Measurements from ENCODE around the gene DISP2. TPM values are rescaled to one million over a fixed set of nuclear protein-coding genes. Genes with fewer than 3 reads are reported as not detected.

The DISP2 gene
- total and polyA plus RNA-seq, 4 donors: under 0.01 to 0.23 (median under 0.01) TPM; not detected in 1

DNA sequence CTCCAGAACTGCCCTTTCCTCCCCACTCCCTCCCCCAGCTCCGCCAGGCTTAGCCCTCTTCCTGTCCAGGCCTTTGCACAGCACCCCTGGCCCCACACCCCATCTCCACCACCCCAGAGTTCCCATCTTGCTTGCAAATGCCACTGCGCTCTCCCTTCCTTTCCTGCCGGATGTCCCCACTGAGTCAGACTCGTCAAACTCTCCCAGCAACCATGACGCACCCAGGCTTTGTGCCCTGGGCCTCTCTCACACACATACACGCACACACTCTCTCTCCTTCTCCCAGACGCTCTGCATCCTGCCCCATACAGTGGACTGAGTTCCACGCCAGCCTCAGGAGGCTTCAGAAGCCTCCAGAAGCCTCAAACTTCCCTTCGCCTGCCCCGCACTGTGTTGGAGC is 14.5 kb upstream of the DISP2 start:
- TF ChIP-seq, protein P1, sequence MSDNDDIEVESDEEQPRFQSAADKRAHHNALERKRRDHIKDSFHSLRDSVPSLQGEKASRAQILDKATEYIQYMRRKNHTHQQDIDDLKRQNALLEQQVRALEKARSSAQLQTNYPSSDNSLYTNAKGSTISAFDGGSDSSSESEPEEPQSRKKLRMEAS (IDR thresholded peaks at IDR 0.05): no peak
- no peak for TF ChIP-seq RAD21 (IDR thresholded peaks at IDR 0.05)
- TF ChIP-seq GABPA (IDR thresholded peaks at IDR 0.05 in 1 of 2, conservative IDR thresholded peaks at IDR 0.05 in 1 of 2): no peak
- TF ChIP-seq, protein P2, sequence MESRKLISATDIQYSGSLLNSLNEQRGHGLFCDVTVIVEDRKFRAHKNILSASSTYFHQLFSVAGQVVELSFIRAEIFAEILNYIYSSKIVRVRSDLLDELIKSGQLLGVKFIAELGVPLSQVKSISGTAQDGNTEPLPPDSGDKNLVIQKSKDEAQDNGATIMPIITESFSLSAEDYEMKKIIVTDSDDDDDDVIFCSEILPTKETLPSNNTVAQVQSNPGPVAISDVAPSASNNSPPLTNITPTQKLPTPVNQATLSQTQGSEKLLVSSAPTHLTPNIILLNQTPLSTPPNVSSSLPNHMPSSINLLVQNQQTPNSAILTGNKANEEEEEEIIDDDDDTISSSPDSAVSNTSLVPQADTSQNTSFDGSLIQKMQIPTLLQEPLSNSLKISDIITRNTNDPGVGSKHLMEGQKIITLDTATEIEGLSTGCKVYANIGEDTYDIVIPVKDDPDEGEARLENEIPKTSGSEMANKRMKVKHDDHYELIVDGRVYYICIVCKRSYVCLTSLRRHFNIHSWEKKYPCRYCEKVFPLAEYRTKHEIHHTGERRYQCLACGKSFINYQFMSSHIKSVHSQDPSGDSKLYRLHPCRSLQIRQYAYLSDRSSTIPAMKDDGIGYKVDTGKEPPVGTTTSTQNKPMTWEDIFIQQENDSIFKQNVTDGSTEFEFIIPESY (IDR thresholded peaks at IDR 0.05): no peak
- TF ChIP-seq FOXA1 (IDR thresholded peaks at IDR 0.05): no peak
- TF ChIP-seq TAF1 (conservative IDR thresholded peaks at IDR 0.05): no peak
- no peak for TF ChIP-seq YY1 (IDR thresholded peaks at IDR 0.05)
- TF ChIP-seq FOXA2 (IDR thresholded peaks at IDR 0.05): no peak
- no peak for TF ChIP-seq HNF4G (IDR thresholded peaks at IDR 0.05)
- TF ChIP-seq HNF4A (conservative IDR thresholded peaks at IDR 0.05): no peak
- TF ChIP-seq, protein P3, sequence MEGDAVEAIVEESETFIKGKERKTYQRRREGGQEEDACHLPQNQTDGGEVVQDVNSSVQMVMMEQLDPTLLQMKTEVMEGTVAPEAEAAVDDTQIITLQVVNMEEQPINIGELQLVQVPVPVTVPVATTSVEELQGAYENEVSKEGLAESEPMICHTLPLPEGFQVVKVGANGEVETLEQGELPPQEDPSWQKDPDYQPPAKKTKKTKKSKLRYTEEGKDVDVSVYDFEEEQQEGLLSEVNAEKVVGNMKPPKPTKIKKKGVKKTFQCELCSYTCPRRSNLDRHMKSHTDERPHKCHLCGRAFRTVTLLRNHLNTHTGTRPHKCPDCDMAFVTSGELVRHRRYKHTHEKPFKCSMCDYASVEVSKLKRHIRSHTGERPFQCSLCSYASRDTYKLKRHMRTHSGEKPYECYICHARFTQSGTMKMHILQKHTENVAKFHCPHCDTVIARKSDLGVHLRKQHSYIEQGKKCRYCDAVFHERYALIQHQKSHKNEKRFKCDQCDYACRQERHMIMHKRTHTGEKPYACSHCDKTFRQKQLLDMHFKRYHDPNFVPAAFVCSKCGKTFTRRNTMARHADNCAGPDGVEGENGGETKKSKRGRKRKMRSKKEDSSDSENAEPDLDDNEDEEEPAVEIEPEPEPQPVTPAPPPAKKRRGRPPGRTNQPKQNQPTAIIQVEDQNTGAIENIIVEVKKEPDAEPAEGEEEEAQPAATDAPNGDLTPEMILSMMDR (IDR thresholded peaks at IDR 0.05; ENCODE audit: low read depth, low read length, missing input control): no peak
- H3K4me1 ChIP-seq (ENCODE audit: control insufficient read depth in 4 of 4, insufficient read depth in 4 of 4, low read length in 3 of 4): peaks cover 7 to 27% (median 17%) of the 10 kb centered on the region in 4 donors
- no peak overlapping the region for H3K4me3 ChIP-seq (ENCODE audit: low read depth in 1 of 3, low read length in 3 of 3)
- no peak for DNase-seq (ENCODE audit: low spot score)
- H3K9ac ChIP-seq (ENCODE audit: low read depth in 1 of 2, low read length in 2 of 2): no peak overlapping the region
- WGBS: 84% methylated on average over 10 of the region's 10 CpGs
- no peak overlapping the region for H3K27ac ChIP-seq (ENCODE audit: low read depth in 1 of 2, low read length in 2 of 2)
- no peaks in the 10 kb centered on the region for H3K27me3 ChIP-seq (ENCODE audit: control insufficient read depth in 4 of 4, insufficient read depth in 4 of 4, low read length in 3 of 4)
- H3K9me3 ChIP-seq (ENCODE audit: control insufficient read depth in 4 of 4, low read length in 3 of 4): no peaks in the 10 kb centered on the region
- H3K36me3 ChIP-seq (ENCODE audit: control insufficient read depth in 4 of 4, insufficient read depth in 3 of 4, low read depth in 1 of 4, low read length in 3 of 4): no peaks in the 10 kb centered on the region

DNA sequence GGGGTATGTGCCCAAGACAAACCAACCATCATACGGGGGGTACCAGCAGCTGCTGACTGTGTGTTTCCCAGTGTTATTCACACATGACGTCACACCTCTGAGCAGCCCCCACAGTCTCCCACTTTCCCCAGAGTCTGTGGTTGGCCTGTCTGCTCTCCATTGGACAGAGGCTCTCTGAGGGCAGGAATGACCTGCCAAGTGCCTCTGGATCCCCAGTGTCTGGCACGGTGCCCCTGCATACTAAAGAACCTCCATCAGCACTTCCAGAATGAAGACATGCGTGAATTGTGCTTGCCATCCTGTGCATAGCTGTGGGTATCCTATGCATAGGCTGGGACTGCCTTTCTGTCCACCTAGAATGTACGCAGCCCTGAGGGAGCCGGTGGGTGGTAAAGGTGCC is 13.8 kb upstream of the DISP2 start:
- H3K4me3 ChIP-seq (ENCODE audit: low read depth in 1 of 3, low read length in 3 of 3): no peak overlapping the region
- H3K9ac ChIP-seq (ENCODE audit: low read depth in 1 of 2, low read length in 2 of 2): no peak overlapping the region
- 39% methylated on average over 6 of the region's 6 CpGs for WGBS
- no peaks in the 10 kb centered on the region for H3K27me3 ChIP-seq (ENCODE audit: control insufficient read depth in 4 of 4, insufficient read depth in 4 of 4, low read length in 3 of 4)
- TF ChIP-seq JUND (IDR thresholded peaks at IDR 0.05) (no peak), TAF1 (conservative IDR thresholded peaks at IDR 0.05) (no peak)
- TF ChIP-seq, protein P2 (IDR thresholded peaks at IDR 0.05): no peak
- no peak for DNase-seq (ENCODE audit: low spot score)
- peaks cover 7 to 20% (median 16%) of the 10 kb centered on the region in 4 donors for H3K4me1 ChIP-seq (ENCODE audit: control insufficient read depth in 4 of 4, insufficient read depth in 4 of 4, low read length in 3 of 4)
- H3K27ac ChIP-seq (ENCODE audit: low read depth in 1 of 2, low read length in 2 of 2): no peak overlapping the region
- no peaks in the 10 kb centered on the region for H3K36me3 ChIP-seq (ENCODE audit: control insufficient read depth in 4 of 4, insufficient read depth in 3 of 4, low read depth in 1 of 4, low read length in 3 of 4)
- no peaks in the 10 kb centered on the region for H3K9me3 ChIP-seq (ENCODE audit: control insufficient read depth in 4 of 4, low read length in 3 of 4)

Data from liver (tissue), 9 donors.